Activated CD4-positive, CD25-positive, alpha-beta regulatory T cell treated with anti-CD3 and anti-CD28 coated beads, Interleukin-2, amount 50 U/mL, for 16 hours (primary cell): Measurements from ENCODE around the gene TNFRSF21.
"Not testable (repeated sequence)": the region's sequence is repeated elsewhere in the genome, so short reads cannot be mapped to it uniquely, and the experiment has no call there.

Source experiments
- DNase-seq: peaks from one replicate; pipeline ENCODE4 v3.0.0-alpha.2; 2020; ENCODE audit warnings: low read depth, low spot score

TNFRSF21 gene

DNA sequence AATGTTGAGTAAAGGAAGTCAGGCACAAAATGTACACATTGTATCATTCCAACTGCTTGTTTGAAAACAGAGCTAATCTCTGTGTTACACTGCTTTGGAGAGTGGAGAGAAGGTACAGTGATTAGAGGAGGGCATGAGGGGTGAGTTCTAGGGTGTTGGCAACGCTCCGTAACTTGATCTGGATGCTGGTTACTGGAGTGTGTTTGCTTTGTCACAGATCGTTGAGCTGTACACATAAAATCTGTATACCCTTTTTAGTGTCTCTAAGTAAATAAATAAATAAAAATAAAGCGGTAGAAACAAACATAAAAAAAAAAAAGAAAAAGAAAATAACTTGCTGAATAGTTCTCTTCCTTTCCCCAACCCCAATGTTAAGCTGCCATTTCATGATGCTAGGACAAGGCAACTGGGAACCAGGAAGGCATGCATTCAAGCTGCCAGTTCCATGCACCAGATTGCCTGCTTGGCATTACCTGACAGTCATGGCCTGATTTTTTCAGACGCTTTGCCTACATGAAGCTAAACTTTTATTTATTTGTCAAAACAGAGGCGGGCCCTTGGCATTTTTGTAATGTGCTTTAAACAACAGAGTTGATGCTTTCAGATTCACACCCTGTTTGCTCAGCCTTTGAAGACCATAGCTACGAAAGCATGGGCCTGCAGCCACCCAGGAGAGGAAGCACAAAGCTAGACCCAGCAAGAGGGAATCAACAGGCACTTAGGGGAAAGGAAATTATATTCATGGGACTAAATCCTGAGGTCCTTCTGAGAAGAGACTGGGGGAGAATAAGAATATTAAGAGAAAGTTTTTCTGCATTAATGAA, 21.2 kb downstream of the TNFRSF21 start:
- no peak for DNase-seq

GRCh38 chr6:47286301-47286700, 23.4 kb downstream of the TNFRSF21 start:
- no peak for DNase-seq

GRCh38 chr6:47283993-47284392, 25.7 kb downstream of the TNFRSF21 start:
- DNase-seq = no peak

DNA sequence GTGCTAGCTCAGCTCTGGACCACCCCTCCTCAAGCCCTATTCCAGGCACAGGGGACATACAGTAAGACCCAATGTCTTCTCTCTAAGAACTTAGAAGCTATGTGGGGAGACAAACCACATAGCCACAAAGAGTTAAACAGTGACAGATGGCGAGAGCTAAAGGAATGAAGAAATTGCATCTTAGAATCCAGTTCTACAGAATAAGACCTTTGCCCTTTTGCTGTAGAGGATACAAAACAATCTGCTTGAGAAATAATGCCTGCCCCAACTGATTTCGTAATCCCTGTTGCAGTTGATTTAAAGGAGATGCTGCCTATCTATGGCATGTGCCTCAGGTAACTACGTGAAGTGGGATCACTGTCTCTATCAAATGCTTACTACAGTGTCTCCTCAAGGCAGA, 31.2 kb downstream of the TNFRSF21 start:
- DNase-seq = no peak

DNA sequence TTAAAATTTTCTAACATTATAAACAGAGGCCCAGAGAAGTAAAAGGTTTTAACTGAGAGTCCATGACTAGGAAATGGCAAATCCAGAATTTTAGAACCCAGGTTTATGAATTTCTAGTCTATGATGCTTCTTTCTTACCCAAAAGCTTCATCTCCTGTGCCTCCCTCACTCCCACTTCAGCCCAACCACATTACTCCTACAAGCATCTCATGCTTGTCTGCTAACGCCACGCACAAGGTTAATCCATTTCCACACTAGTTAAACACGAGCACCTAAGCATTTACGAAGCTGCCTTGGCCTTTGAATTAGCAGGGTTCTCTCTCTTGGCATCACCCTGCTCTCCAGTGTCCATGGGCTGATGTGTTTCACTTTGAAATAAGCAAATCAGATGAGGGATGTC, 32.0 kb downstream of the TNFRSF21 start:
- no peak for DNase-seq

- DNase-seq = no peak
Observed at GRCh38 chr6:47276377-47276776, 33.3 kb downstream of the TNFRSF21 start.

DNA sequence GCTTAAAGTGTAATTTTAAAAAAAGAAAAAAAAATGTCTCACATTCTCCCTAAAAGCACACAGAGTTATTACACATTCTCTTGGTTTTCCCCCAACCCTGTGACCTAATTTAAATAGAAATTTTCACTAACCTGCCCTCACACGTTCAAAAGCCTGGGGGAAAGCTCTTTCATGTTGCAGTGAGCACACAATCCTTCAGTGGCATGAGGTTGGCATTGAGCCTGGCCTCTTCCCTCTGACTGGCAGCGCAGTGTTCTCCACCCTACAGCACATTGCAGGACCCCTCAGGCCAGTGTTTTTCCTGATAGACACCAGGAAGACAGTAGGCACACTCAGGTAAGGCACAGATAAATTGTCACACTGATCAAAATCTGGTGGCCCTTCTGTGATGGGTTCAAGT, 34.1 kb downstream of the TNFRSF21 start:
- DNase-seq = no peak

DNA sequence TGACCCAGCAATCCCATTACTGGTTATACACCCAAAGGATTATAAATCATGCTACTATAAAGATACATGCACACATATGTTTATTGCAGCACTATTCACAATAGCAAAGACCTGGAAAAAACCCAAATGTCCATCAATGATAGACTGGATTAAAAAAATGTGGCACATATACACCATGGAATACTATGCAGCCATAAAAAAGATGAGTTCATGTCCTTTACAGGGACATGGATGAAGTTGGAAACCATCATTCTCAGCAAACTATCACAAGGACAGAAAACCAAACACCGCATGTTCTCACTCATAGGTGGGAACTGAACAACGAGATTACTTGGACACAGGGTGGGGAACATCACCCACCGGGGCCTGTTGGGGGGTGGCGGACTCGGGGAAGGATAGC, 34.6 kb downstream of the TNFRSF21 start:
- not testable (repeated sequence) for DNase-seq

DNA sequence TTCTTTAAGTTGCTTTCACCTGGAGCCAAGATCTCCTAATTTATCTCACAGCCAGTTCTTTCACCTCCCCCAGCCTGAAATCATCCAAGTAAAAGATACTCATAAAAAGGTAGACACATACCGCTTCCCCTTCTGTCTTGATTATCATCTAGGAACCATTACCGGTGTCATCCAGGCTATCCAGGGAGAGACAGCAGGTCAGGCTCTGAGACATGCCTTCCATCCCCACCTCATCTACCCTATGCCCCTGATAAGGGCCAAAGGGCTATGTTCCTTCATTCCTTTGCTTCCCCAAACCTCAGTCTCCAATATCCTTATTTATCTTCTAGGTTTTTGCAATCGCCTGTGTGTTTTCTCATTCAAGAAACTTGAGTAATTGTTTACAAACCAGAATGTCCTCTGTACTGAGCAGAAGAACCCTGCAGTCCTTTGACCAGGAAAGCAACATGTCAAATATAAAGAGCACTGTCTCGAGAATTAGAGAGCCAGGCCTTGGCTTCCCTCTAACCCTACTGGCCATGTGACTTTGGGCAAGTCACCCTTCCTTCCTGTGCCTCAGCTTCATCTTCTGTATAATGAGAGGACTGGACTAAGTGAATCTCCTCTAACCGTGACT, 41.0 kb downstream of the TNFRSF21 start:
- no peak for DNase-seq

GRCh38 chr6:47267301-47267700, 42.4 kb downstream of the TNFRSF21 start:
- no peak for DNase-seq

DNA sequence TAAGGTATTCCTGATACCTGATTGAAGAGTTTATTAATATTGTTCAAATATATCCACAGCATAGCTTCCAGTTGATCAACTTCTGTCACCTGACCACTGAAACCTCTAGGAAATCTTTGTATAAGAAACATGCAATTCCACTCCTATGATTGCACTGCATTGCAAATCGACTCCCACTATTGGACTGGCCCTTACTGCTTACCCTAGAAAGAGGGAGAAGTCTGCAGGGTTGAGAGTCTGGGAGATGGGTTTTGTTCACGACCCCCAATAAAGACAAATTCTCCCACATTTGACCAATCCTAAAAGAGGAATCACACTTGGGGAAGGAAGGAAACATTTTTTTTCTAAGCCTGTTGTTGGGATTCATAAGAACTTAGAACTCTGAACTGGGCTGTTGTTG, 43.7 kb downstream of the TNFRSF21 start:
- no peak for DNase-seq

DNA sequence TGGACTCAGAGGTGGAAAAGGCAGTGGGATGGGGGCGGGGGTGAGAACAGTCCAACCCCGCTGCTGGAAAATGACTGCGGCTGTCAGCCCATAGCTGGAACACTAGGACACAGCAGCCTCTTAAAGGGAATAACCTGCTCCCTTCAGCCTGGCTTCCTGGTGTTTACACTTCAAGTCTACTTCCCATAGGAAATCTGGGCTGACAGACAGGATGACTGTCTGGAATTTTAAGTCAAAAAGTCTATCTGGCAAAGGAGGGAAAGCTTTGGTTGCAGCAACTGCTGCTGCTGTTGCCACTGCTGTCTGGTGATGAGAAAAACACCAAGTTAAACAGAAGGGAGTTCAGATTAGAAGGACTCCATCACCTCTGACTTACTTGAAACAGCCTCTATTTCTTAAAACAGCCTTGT, 44.9 kb downstream of the TNFRSF21 start:
- no peak for DNase-seq

GRCh38 chr6:47263268-47263667, 46.4 kb downstream of the TNFRSF21 start:
- no peak for DNase-seq

- DNase-seq = no peak
Observed at GRCh38 chr6:47262231-47262630, 47.5 kb downstream of the TNFRSF21 start.

GRCh38 chr6:47261191-47261590, 48.5 kb downstream of the TNFRSF21 start:
- no peak for DNase-seq

GRCh38 chr6:47260021-47260420, 49.7 kb downstream of the TNFRSF21 start:
- no peak for DNase-seq

GRCh38 chr6:47258724-47259347, 50.9 kb downstream of the TNFRSF21 start:
- DNase-seq = no peak

DNA sequence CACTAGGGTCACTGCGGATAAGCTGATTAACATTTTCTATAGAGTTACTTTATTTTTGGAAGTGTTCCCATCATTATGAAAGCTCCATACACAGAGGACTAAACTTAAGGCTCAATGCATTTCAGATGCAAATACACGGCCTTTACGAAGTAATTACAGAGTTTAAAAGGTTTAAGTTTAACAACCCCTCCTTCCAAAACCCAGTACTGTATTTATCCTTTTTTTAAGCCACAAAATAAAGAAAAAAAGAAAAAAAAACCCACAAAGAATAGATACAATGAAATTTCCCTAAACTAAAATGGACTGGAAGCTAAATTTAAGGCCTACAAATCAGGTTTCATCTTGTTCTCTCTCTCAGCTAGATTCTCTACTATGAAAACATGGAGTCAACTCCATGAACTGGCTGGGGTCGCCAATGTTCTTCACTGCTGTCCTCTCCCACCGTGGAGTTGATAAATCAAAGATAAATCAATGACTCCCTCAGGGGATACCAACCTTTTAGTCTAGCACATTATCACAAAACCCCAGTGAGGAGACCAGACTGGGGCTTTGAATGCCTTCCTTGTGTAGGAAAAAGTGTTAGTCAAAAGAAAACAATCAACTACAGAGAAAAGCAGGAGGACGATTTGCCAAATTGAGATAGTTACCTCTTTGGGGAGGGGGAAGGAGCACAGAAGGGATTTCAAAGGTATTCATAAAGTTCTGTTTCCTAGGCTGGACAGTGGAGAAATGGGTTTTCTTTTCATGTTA, 52.5 kb downstream of the TNFRSF21 start:
- DNase-seq = no peak

DNA sequence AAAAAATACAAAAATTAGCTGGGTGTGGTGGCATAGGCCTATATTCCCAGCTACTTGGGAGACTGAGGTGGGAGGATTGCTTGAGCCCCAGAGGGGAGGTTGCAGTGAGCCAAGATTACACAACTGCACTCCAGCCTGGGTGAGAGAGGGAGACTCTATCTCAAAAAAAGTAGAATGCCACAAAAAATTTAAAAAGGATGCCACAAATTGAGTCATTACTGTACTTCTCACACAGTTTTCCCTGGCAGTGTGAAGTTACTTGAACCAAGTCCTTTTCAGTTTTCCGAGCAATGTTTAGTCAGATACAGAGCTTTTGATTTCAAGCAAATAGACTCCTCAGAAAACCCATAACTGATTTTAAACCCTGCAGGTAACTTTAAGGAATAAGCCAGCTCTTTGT, 53.3 kb downstream of the TNFRSF21 start:
- no peak for DNase-seq

- no peak for DNase-seq
Observed at GRCh38 chr6:47254906-47255305, 54.8 kb downstream of the TNFRSF21 start.

DNA sequence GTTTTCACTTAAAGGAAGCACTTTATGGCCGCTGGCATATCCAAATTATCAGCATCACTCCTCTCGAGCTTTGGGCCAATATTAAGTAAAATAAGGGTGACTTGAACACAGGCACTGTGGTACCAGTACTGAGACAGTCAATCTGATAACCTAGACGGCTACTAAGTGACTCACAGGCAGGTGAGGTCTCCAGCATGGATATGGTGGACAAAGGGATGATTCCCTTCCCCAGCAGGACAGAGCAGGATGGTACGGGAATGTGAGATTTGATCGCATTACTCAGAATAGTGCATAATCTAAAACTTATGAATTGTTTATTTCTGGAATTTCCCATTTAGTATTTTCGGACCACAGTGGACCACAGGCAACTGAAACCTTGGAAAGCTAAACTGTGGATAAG, 55.7 kb downstream of the TNFRSF21 start:
- no peak for DNase-seq

GRCh38 chr6:47253136-47253535, 56.6 kb downstream of the TNFRSF21 start:
- DNase-seq = no peak
